Body of pancreas (tissue), 4 donors: ENCODE results near the gene TGM4.

Experiments
- POLR2A ChIP-seq, 3 donors: fragments of 450-650 bp; IDR thresholded peaks; one replicate each; pipeline ENCODE4 v1.6.1; 2016; ENCODE audit warnings: antibody characterized with exemption in 3 of 3, mild to moderate bottlenecking in 2 of 3
- TF ChIP-seq, protein P1 (sequence below), 7 experiments: fragments of 450-650 bp in 4 of 7; fragments of 200-600 bp in 3 of 7; sonication (generic) in 3 of 7; IDR thresholded peaks; one replicate each; pipeline ENCODE4 v1.5.1; 2016 to 2019; ENCODE audit warnings: antibody characterized with exemption in 7 of 7

DNA sequence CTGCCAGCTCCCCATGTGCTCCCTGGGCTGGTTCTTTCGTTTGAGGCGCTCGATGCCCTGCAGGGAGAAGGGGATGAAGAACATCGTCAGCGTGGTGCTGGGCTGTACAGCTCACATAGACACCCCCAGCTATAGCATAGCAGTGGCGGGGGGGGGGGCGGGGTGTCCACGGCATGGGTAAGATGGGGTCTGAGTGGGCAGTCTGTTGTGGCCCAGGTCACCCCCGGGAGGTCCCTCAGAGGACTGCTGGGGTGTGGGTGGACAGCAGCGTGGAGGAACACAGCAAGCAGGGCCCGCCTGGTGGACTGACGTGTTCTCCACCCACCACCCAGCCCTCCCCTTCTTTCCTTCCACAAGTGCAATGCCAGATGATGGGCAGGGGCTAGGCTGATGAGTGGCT, 43.7 kb downstream of the TGM4 start:
- TF ChIP-seq, protein P1, sequence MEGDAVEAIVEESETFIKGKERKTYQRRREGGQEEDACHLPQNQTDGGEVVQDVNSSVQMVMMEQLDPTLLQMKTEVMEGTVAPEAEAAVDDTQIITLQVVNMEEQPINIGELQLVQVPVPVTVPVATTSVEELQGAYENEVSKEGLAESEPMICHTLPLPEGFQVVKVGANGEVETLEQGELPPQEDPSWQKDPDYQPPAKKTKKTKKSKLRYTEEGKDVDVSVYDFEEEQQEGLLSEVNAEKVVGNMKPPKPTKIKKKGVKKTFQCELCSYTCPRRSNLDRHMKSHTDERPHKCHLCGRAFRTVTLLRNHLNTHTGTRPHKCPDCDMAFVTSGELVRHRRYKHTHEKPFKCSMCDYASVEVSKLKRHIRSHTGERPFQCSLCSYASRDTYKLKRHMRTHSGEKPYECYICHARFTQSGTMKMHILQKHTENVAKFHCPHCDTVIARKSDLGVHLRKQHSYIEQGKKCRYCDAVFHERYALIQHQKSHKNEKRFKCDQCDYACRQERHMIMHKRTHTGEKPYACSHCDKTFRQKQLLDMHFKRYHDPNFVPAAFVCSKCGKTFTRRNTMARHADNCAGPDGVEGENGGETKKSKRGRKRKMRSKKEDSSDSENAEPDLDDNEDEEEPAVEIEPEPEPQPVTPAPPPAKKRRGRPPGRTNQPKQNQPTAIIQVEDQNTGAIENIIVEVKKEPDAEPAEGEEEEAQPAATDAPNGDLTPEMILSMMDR (IDR thresholded peaks at IDR 0.05): no peak
- no peak for TF ChIP-seq POLR2A (IDR thresholded peaks at IDR 0.05)
